ENCODE measurements around the gene SKP1. TPM values are rescaled to one million over a fixed set of nuclear protein-coding genes. Genes with fewer than 3 reads are reported as not detected.
A peak's percentile ranks its signal among the peaks of the same experiment; 100 is the strongest.

SKP1 gene
- polyA plus RNA-seq, 1 of the 3 experiments (the other 2 are of a cell fraction) = 407 TPM

DNA sequence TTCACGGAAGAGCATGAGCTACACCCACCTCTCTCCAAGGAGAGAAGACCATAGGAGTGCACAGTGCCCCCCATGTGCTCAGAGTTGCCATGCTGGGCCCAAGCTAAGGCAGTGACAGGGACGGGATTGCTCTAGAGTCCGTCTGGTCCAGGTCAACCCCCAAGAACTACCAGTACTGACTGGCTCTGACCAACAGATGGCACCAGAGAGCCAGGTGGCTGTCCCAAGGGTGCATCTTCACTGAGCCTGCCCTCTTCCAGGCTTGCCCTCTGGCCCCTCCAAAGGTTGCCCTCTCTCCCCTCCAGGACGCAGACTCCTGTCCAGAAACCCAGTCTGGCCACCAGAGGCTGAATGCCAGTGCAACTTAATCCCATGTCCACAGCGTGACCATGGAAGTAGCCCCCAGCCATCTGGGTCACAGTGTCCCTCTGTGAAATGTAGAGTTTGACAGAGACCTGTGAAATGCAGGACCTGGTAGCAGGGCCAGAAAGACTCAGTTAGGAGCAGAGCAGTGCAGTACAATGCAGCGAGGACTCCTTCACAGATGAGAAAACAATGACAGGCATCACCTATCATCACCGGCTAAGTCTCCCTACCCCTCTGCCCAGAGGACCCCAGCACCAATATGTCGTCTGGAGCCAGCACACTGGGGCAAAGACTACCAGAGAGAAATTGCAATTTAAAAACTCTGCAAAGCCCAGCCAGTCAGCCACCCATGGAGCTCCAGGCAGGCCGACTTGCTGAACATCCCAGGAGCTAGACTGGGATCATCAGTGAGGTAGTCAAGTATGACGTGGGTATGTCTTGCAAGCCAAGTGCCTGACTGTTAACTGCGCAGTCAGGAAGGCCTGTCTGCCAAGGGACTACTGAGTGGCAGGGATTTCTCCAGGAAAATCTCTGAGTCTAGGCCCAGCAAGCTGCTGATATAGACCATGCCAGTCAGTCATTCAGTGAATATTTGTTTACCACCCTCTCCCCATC lies 7.7 kb upstream of the SKP1 start:
- Histone ChIP-seq H3K9me3 (no peaks in the 10 kb centered on the region), H2AFZ (ENCODE audit: low read depth) (no peak overlapping the region), H3K79me2 (ENCODE audit: insufficient read depth) (no peaks in the 10 kb centered on the region), H3K9me2 (no peaks in the 10 kb centered on the region), H3K27me3 (ENCODE audit: insufficient read depth) (no peaks in the 10 kb centered on the region), H3K36me3 (replicated peaks in 1 of 2; ENCODE audit: control insufficient read depth in 1 of 2, insufficient read depth in 2 of 2, low read length in 1 of 2) (no peaks in the 10 kb centered on the region), H3K9ac (no peak overlapping the region), H3K4me3 (ENCODE audit: low read depth in 2 of 2, low read length in 1 of 2) (no peak overlapping the region), H3K4me2 (no peak overlapping the region), H3F3A (replicated peaks; ENCODE audit: insufficient read depth) (peaks cover 8% of the 10 kb centered on the region), H3K27ac (ENCODE audit: low read depth in 2 of 2, low read length in 1 of 2) (no peak overlapping the region), H4K20me1 (ENCODE audit: insufficient read depth) (no peaks in the 10 kb centered on the region), H3K4me1 (ENCODE audit: control insufficient read depth in 1 of 2, insufficient read depth in 2 of 2, low read depth in 1 of 2, low read length in 1 of 2) (no peaks in the 10 kb centered on the region; a peak in 1 of 4 replicates)
- peak; percentile 81 for DNase-seq
- WGBS (ENCODE audit: low lambda C conversion rate) = 54% methylated on average over 11 of the region's 11 CpGs
- ChIA-PET CTCF (interaction anchor here (0.6 to 19.2 kb wide), 33 partner anchors 9 to 399 kb away, joined by 3 to 182 read pairs (median 4); partner anchors contain the start of gene PPP2CA), POLR2A (interaction anchor here (0.8 kb wide), 1 partner anchor 42 kb away, joined by 3 read pairs; the partner anchor contains the start of gene PPP2CA)
- TF ChIP-seq, protein P1, sequence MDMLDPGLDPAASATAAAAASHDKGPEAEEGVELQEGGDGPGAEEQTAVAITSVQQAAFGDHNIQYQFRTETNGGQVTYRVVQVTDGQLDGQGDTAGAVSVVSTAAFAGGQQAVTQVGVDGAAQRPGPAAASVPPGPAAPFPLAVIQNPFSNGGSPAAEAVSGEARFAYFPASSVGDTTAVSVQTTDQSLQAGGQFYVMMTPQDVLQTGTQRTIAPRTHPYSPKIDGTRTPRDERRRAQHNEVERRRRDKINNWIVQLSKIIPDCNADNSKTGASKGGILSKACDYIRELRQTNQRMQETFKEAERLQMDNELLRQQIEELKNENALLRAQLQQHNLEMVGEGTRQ (IDR thresholded peaks at IDR 0.05; ENCODE audit: borderline replicate concordance, low read depth, low read length) = no peak
- no peak for TF ChIP-seq TAF1 (IDR thresholded peaks at IDR 0.05; ENCODE audit: borderline replicate concordance, low read depth, low read length)
- TF ChIP-seq SMC3 (IDR thresholded peaks at IDR 0.05; ENCODE audit: low read depth, low read length) = peak; percentile 92
- TF ChIP-seq RAD21 (IDR thresholded peaks at IDR 0.05; ENCODE audit: low read length) = peak; percentile 86
- no peak for TF ChIP-seq CHD2 (IDR thresholded peaks at IDR 0.05; ENCODE audit: low read length, partially characterized antibody)
- TF ChIP-seq FOXJ3 (CRISPR knock-in tag; IDR thresholded peaks at IDR 0.05) = no peak
- no peak for TF ChIP-seq GATA2 (CRISPR knock-in tag; IDR thresholded peaks at IDR 0.05)
- TF ChIP-seq NRF1 (IDR thresholded peaks at IDR 0.05; ENCODE audit: low read depth, low read length) = no peak
- TF ChIP-seq FOSL2 (IDR thresholded peaks at IDR 0.05; ENCODE audit: borderline replicate concordance, low read depth) = no peak
- TF ChIP-seq, protein P2, sequence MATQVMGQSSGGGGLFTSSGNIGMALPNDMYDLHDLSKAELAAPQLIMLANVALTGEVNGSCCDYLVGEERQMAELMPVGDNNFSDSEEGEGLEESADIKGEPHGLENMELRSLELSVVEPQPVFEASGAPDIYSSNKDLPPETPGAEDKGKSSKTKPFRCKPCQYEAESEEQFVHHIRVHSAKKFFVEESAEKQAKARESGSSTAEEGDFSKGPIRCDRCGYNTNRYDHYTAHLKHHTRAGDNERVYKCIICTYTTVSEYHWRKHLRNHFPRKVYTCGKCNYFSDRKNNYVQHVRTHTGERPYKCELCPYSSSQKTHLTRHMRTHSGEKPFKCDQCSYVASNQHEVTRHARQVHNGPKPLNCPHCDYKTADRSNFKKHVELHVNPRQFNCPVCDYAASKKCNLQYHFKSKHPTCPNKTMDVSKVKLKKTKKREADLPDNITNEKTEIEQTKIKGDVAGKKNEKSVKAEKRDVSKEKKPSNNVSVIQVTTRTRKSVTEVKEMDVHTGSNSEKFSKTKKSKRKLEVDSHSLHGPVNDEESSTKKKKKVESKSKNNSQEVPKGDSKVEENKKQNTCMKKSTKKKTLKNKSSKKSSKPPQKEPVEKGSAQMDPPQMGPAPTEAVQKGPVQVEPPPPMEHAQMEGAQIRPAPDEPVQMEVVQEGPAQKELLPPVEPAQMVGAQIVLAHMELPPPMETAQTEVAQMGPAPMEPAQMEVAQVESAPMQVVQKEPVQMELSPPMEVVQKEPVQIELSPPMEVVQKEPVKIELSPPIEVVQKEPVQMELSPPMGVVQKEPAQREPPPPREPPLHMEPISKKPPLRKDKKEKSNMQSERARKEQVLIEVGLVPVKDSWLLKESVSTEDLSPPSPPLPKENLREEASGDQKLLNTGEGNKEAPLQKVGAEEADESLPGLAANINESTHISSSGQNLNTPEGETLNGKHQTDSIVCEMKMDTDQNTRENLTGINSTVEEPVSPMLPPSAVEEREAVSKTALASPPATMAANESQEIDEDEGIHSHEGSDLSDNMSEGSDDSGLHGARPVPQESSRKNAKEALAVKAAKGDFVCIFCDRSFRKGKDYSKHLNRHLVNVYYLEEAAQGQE (IDR thresholded peaks at IDR 0.05; ENCODE audit: low read depth, low read length) = no peak
- no peak for TF ChIP-seq RFX5 (IDR thresholded peaks at IDR 0.05; ENCODE audit: low read length)
- TF ChIP-seq, protein P3, sequence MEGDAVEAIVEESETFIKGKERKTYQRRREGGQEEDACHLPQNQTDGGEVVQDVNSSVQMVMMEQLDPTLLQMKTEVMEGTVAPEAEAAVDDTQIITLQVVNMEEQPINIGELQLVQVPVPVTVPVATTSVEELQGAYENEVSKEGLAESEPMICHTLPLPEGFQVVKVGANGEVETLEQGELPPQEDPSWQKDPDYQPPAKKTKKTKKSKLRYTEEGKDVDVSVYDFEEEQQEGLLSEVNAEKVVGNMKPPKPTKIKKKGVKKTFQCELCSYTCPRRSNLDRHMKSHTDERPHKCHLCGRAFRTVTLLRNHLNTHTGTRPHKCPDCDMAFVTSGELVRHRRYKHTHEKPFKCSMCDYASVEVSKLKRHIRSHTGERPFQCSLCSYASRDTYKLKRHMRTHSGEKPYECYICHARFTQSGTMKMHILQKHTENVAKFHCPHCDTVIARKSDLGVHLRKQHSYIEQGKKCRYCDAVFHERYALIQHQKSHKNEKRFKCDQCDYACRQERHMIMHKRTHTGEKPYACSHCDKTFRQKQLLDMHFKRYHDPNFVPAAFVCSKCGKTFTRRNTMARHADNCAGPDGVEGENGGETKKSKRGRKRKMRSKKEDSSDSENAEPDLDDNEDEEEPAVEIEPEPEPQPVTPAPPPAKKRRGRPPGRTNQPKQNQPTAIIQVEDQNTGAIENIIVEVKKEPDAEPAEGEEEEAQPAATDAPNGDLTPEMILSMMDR (IDR thresholded peaks at IDR 0.05) = peak; percentile 84
- TF ChIP-seq ELF1 (IDR thresholded peaks at IDR 0.05) = no peak
- TF ChIP-seq, protein P4, sequence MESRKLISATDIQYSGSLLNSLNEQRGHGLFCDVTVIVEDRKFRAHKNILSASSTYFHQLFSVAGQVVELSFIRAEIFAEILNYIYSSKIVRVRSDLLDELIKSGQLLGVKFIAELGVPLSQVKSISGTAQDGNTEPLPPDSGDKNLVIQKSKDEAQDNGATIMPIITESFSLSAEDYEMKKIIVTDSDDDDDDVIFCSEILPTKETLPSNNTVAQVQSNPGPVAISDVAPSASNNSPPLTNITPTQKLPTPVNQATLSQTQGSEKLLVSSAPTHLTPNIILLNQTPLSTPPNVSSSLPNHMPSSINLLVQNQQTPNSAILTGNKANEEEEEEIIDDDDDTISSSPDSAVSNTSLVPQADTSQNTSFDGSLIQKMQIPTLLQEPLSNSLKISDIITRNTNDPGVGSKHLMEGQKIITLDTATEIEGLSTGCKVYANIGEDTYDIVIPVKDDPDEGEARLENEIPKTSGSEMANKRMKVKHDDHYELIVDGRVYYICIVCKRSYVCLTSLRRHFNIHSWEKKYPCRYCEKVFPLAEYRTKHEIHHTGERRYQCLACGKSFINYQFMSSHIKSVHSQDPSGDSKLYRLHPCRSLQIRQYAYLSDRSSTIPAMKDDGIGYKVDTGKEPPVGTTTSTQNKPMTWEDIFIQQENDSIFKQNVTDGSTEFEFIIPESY (IDR thresholded peaks at IDR 0.05; ENCODE audit: borderline replicate concordance, low read depth) = no peak
- TF ChIP-seq, protein P5, sequence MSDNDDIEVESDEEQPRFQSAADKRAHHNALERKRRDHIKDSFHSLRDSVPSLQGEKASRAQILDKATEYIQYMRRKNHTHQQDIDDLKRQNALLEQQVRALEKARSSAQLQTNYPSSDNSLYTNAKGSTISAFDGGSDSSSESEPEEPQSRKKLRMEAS (IDR thresholded peaks at IDR 0.05; ENCODE audit: low read depth) = no peak
- no peak for TF ChIP-seq TEAD4 (IDR thresholded peaks at IDR 0.05; ENCODE audit: borderline replicate concordance, insufficient read depth)
- TF ChIP-seq GABPA (IDR thresholded peaks at IDR 0.05; ENCODE audit: low read depth) = no peak
- no peak for TF ChIP-seq SIN3A (IDR thresholded peaks at IDR 0.05; ENCODE audit: borderline replicate concordance, low read depth, low read length)
- TF ChIP-seq NFIC (IDR thresholded peaks at IDR 0.05; ENCODE audit: borderline replicate concordance) = no peak
- no peak for TF ChIP-seq YY1 (IDR thresholded peaks at IDR 0.05; ENCODE audit: low read depth)
- no peak for TF ChIP-seq MEF2A (IDR thresholded peaks at IDR 0.05; ENCODE audit: borderline replicate concordance, low read depth)
- TF ChIP-seq, protein P6, sequence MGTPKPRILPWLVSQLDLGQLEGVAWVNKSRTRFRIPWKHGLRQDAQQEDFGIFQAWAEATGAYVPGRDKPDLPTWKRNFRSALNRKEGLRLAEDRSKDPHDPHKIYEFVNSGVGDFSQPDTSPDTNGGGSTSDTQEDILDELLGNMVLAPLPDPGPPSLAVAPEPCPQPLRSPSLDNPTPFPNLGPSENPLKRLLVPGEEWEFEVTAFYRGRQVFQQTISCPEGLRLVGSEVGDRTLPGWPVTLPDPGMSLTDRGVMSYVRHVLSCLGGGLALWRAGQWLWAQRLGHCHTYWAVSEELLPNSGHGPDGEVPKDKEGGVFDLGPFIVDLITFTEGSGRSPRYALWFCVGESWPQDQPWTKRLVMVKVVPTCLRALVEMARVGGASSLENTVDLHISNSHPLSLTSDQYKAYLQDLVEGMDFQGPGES (IDR thresholded peaks at IDR 0.05; ENCODE audit: low read depth, low read length) = no peak
